Right lobe of liver (tissue), 6 donors: ENCODE data around the gene NUP153. TPM values are rescaled to one million over a fixed set of nuclear protein-coding genes. Genes with fewer than 3 reads are reported as not detected.

Source experiments
- ATAC-seq, 4 donors: fragments of 200-7000 bp; cut with Tn5 transposase; one replicate each; pipeline ENCODE4 v1.9.1; 2020; ENCODE audit warnings: mild to moderate bottlenecking in 4 of 4, moderate library complexity in 4 of 4
- DNase-seq, 3 donors: peaks; one replicate each; pipeline ENCODE4 v3.0.0-alpha.2; 2020
- H3K27ac ChIP-seq, 3 donors: fragments of 200-600 bp; one replicate each; pipeline ENCODE4 v1.8.0; 2022
- H3K27me3 ChIP-seq, 2 donors: fragments of 200-600 bp; one replicate each; pipeline ENCODE4 v1.8.0; 2022
- H3K36me3 ChIP-seq, 4 donors: fragments of 200-600 bp; sonication (generic) in 1 of 4; one replicate each; pipeline versions ENCODE4 v1.5.1 to v1.8.0; 2017 to 2022; ENCODE audit warnings: control low read depth in 1 of 4
- H3K4me1 ChIP-seq, 4 donors: fragments of 200-600 bp; sonication (generic) in 1 of 4; one replicate each; pipeline versions ENCODE4 v1.5.1 to v1.8.0; 2017 to 2022; ENCODE audit warnings: control low read depth in 1 of 4
- H3K4me3 ChIP-seq, 3 donors: fragments of 200-600 bp; one replicate each; pipeline ENCODE4 v1.8.0; 2022
- H3K9me3 ChIP-seq, 4 donors: fragments of 200-600 bp; sonication (generic) in 1 of 4; one replicate each; pipeline versions ENCODE4 v1.5.1 to v1.8.0; 2017 to 2022; ENCODE audit warnings: control low read depth in 1 of 4
- POLR2A ChIP-seq: fragments of 450-650 bp; IDR thresholded peaks from one replicate; pipeline ENCODE4 v1.6.1; 2017; ENCODE audit warnings: antibody characterized with exemption, mild to moderate bottlenecking
- WGBS: methylation state at CpG from one replicate; pipeline ENCODE4 v1.1.6; 2018; ENCODE audit warnings: low coverage, low lambda C conversion rate; ENCODE audit not compliant: insufficient coverage; ENCODE audit errors: missing lambda C conversion rate; 5-methylcytosine and 5-hydroxymethylcytosine counted together
- intact Hi-C, 2 donors: fragments of 100-400 bp; cut with DNase I; formaldehyde crosslinking; loops; one replicate each; pipeline versions ENCODE4 v1.11.2 to v1.14.1; 2022
- total RNA-seq, 6 experiments: library from RNA; depleted of rRNA in 2 of 6; stranded (reverse); fragments of >200 nt in 2 of 6; fragmentation: NEBNext Ultra II Directional in 3 of 6; extraction: Animal tissue kit (Norgen Biotek cat#: 25700) in 3 of 6; gene quantifications; one replicate each; pipeline versions ENCODE4 v1.1.0 to v1.2.4, GENCODE V29; 2016 to 2023
- TF ChIP-seq, protein P1 (sequence below), 4 donors: fragments of 200-600 bp in 3 of 4; fragments of 450-650 bp in 1 of 4; IDR thresholded peaks; one replicate each; pipeline versions ENCODE4 v1.5.1 to v1.8.0; 2016 to 2022; ENCODE audit warnings: antibody characterized with exemption in 4 of 4, mild to moderate bottlenecking in 2 of 4
- donor health status: DM: no; HTN: yes; CAD: no.
- donor health status: DM: no; HTN: no; CAD: no.
- donor health status: DM: no; HTN: no; CAD: no.
- donor health status: DM: no; HTN: yes; CAD: no.
- donor health status: DM: no; HTN: yes; CAD: no.

Gene NUP153
- total RNA-seq, 6 experiments from 2014 or later = 14.6 to 20.8 (median 19.0) TPM

DNA sequence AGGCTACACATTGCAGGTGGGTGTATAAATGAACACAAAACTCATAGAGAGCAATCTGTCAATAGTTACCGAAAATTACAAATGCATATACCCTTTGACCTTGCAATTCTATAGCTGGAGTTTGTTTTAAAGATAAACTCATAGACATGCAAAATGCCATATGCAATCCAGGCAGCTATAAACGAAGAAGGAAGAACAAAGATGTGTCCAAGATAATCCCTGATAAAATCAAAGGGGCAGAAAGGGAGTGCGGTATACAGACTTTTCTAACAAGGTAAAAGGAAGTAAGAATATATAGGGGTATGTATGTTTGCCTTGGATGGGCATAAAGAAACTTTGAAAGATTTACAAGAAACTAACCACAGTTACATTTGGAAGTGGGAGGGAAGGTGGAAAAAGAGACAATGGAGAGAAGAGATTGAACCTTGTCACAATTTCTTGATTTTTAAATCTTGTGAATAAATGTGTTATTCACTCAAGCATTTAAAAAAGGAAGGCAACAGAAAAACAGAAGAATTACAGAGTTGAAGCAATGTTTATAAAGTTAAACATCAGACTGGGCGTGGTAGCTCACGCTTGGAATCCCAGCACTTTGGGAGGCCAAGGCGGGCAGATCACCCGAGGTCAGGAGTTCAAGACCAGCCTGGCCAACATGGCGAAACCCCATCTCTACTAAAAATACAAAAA lies 76.8 kb downstream of the NUP153 start:
- intact Hi-C loops = no loop called here
- peak in 3 of 4 donors; percentile 28 to 63 (median 52) for ATAC-seq
- H3K27ac ChIP-seq = peak overlapping the region in 1 of 3 donors; percentile 31

DNA sequence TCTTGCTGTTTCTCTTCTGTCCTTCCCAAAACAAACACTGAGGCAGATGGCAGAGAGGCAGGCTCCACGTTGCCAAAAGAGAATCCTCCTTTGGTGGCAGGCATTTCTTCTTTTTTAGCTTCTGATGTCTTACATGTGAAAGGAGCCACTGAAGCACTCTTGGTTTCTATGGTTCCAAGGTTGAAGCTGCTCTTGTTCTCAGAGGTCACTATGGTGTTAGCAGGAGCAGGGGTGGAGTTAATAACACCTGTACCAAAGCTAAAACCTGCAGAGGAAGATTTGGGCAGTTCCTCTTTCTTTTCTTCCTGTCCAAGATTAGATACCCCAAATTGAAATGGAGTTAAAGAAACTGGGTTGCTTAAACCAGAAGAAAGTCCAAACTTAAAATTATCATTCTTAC lies 77.9 kb downstream of the NUP153 start:
- intact Hi-C loops = no loop called here
- no peaks in the 10 kb centered on the region for H3K9me3 ChIP-seq
- DNase-seq (no peak), ATAC-seq (no peak)
- TF ChIP-seq, protein P1, sequence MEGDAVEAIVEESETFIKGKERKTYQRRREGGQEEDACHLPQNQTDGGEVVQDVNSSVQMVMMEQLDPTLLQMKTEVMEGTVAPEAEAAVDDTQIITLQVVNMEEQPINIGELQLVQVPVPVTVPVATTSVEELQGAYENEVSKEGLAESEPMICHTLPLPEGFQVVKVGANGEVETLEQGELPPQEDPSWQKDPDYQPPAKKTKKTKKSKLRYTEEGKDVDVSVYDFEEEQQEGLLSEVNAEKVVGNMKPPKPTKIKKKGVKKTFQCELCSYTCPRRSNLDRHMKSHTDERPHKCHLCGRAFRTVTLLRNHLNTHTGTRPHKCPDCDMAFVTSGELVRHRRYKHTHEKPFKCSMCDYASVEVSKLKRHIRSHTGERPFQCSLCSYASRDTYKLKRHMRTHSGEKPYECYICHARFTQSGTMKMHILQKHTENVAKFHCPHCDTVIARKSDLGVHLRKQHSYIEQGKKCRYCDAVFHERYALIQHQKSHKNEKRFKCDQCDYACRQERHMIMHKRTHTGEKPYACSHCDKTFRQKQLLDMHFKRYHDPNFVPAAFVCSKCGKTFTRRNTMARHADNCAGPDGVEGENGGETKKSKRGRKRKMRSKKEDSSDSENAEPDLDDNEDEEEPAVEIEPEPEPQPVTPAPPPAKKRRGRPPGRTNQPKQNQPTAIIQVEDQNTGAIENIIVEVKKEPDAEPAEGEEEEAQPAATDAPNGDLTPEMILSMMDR (IDR thresholded peaks at IDR 0.05) = no peak
- no peak for TF ChIP-seq POLR2A
- no peak overlapping the region for H3K27ac ChIP-seq
- WGBS = 57% methylated on average over 1 of the region's 1 CpG
- no peak overlapping the region for H3K4me3 ChIP-seq
- H3K4me1 ChIP-seq = peaks cover 0 to 13% (median 0%) of the 10 kb centered on the region in 4 donors
- no peaks in the 10 kb centered on the region for H3K27me3 ChIP-seq
- H3K36me3 ChIP-seq = peaks cover 0 to 45% (median 16%) of the 10 kb centered on the region in 4 donors

More for the DNA sequence above, 76.8 kb downstream of the NUP153 start:
- 64% methylated on average over 8 of the region's 8 CpGs for WGBS
- Histone ChIP-seq H3K9me3 (no peaks in the 10 kb centered on the region), H3K36me3 (peaks cover 0 to 39% (median 16%) of the 10 kb centered on the region in 4 donors), H3K4me1 (peaks cover 0 to 13% (median 0%) of the 10 kb centered on the region in 4 donors), H3K4me3 (no peak overlapping the region), H3K27me3 (no peaks in the 10 kb centered on the region)
- TF ChIP-seq POLR2A = no peak
- TF ChIP-seq, protein P1 (IDR thresholded peaks at IDR 0.05) = no peak
- DNase-seq = no peak

DNA sequence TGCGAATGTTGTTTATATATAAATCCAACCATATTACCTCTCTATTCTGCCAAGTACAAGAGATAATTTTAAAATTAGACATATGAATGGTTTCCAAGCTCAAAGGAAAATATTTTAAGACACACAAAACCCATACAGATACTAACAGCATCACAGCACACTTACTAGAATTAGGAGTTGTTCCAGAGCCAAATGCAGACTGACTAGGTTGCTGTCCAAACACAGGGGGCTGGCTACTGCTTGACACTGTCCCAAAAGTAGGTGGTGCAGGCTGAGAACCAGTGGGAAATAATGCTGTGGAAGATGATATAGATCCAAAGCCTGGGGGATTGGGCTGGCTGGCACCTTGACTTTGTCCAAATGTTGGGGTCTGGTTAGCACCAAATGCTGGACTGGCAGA lies 82.3 kb downstream of the NUP153 start:
- no peak for ATAC-seq
- H3K36me3 ChIP-seq = peaks cover 0 to 36% (median 15%) of the 10 kb centered on the region in 4 donors
- no peak overlapping the region for H3K27ac ChIP-seq
- no peaks in the 10 kb centered on the region for H3K9me3 ChIP-seq
- no peak for DNase-seq
- 83% methylated on average over 1 of the region's 1 CpG for WGBS
- intact Hi-C loops = no loop called here
- no peaks in the 10 kb centered on the region for H3K4me1 ChIP-seq
- H3K4me3 ChIP-seq = no peak overlapping the region
- H3K27me3 ChIP-seq = no peaks in the 10 kb centered on the region
- TF ChIP-seq POLR2A = no peak
- TF ChIP-seq, protein P1 (IDR thresholded peaks at IDR 0.05) = no peak

- peaks cover 0 to 25% (median 11%) of the 10 kb centered on the region in 4 donors for H3K36me3 ChIP-seq
Observed at GRCh38 chr6:17622144-17622543, 84.6 kb downstream of the NUP153 start.

GRCh38 chr6:17621003-17621402 lies 85.7 kb downstream of the NUP153 start:
- WGBS = 67% methylated on average over 2 of the region's 2 CpGs
- Histone ChIP-seq H3K27me3 (no peaks in the 10 kb centered on the region), H3K4me1 (peaks cover 0 to 8% (median 2%) of the 10 kb centered on the region in 4 donors), H3K9me3 (no peaks in the 10 kb centered on the region), H3K4me3 (no peak overlapping the region), H3K27ac (no peak overlapping the region), H3K36me3 (peaks cover 0 to 23% (median 8%) of the 10 kb centered on the region in 4 donors)
- no peak for ATAC-seq
- TF ChIP-seq, protein P1 (IDR thresholded peaks at IDR 0.05) = no peak
- no peak for TF ChIP-seq POLR2A
- intact Hi-C loops = no loop called here
- DNase-seq = no peak

More at GRCh38 chr6:17622144-17622543, 84.6 kb downstream of the NUP153 start:
- no peak for DNase-seq
- H3K9me3 ChIP-seq = no peaks in the 10 kb centered on the region
- H3K4me1 ChIP-seq = no peaks in the 10 kb centered on the region
- no peak overlapping the region for H3K27ac ChIP-seq
- no peak for TF ChIP-seq POLR2A
- no peak overlapping the region for H3K4me3 ChIP-seq
- WGBS = 92% methylated on average over 4 of the region's 5 CpGs
- ATAC-seq = no peak
- no peaks in the 10 kb centered on the region for H3K27me3 ChIP-seq
- intact Hi-C loops = no loop called here
